GM23338 (cell line): ENCODE measurements around the gene PRDX6.
"Not testable (repeated sequence)": the region's sequence is repeated elsewhere in the genome, so short reads cannot be mapped to it uniquely, and the experiment has no call there.

Experiments
- CREB1 ChIP-seq: fragments of 250-450 bp; sonication (Bioruptor Pico); IDR thresholded peaks from 2 replicates; pipeline ENCODE4 v1.5.0; 2020; ENCODE audit warnings: low read depth, mild to moderate bottlenecking, moderate library complexity
- EZH2 ChIP-seq: fragments of 200-600 bp; sonication (generic); IDR thresholded peaks from one replicate; pipeline ENCODE4 v1.8.0; 2017; ENCODE audit warnings: antibody characterized with exemption, mild to moderate bottlenecking, low read depth; ENCODE audit not compliant: unreplicated experiment
- EZH2phosphoT487 ChIP-seq: fragments of 200-600 bp; sonication (generic); IDR thresholded peaks from one replicate; pipeline ENCODE4 v1.8.1; 2018; ENCODE audit warnings: antibody characterized with exemption; ENCODE audit not compliant: unreplicated experiment
- JUNB ChIP-seq: IDR thresholded peaks from one replicate; pipeline ENCODE4 v1.6.1; 2016; ENCODE audit warnings: antibody characterized with exemption; ENCODE audit not compliant: unreplicated experiment
- POLR2AphosphoS5 ChIP-seq: IDR thresholded peaks from 2 replicates; pipeline ENCODE4 v1.6.1; 2016; ENCODE audit warnings: antibody characterized with exemption, low read depth
- TF ChIP-seq, protein P1 (sequence below), 2 experiments: fragments of 200-600 bp in 1 of 2; sonication (generic) in 1 of 2; conservative IDR thresholded peaks; 2 replicates each; pipeline versions ENCODE4 v1.5.1 to v1.6.1; 2016 to 2017; ENCODE audit warnings: antibody characterized with exemption in 2 of 2, low read depth in 2 of 2, mild to moderate bottlenecking in 2 of 2, moderate library complexity in 1 of 2

DNA sequence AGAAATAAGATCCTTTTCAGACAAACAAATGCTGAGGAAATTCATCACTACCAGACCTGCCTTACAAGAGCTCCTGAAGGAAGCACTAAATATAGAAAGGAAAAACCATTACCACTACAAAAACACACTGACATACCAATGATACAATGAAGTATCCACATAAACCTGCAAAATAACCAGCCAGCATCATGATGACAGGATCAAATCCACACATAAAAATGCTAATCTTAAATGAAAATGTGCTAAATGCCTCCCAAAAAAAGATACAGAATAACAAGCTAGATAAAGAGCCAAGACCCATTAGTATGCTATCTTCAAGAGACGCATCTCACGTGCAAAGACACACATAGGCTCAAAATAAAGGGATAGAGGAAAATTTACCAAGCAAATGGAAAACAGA is 14.5 kb upstream of the PRDX6 start:
- TF ChIP-seq, protein P1, sequence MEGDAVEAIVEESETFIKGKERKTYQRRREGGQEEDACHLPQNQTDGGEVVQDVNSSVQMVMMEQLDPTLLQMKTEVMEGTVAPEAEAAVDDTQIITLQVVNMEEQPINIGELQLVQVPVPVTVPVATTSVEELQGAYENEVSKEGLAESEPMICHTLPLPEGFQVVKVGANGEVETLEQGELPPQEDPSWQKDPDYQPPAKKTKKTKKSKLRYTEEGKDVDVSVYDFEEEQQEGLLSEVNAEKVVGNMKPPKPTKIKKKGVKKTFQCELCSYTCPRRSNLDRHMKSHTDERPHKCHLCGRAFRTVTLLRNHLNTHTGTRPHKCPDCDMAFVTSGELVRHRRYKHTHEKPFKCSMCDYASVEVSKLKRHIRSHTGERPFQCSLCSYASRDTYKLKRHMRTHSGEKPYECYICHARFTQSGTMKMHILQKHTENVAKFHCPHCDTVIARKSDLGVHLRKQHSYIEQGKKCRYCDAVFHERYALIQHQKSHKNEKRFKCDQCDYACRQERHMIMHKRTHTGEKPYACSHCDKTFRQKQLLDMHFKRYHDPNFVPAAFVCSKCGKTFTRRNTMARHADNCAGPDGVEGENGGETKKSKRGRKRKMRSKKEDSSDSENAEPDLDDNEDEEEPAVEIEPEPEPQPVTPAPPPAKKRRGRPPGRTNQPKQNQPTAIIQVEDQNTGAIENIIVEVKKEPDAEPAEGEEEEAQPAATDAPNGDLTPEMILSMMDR (conservative IDR thresholded peaks at IDR 0.05; ENCODE audit: low read depth in 2 of 2), result not testable (repeated sequence)
- not testable (repeated sequence) for TF ChIP-seq EZH2phosphoT487; EZH2; POLR2AphosphoS5; CREB1 (CRISPR knock-in tag); JUNB
